Left lung (tissue), 10 donors: ENCODE measurements around the gene TUBGCP2. TPM values are rescaled to one million over a fixed set of nuclear protein-coding genes. Genes with fewer than 3 reads are reported as not detected.

Source experiments
- ATAC-seq: fragments of 200-7000 bp; cut with Tn5 transposase; one replicate; pipeline ENCODE4 v1.9.1; 2020; ENCODE audit warnings: moderate library complexity
- DNase-seq, 4 donors: peaks; one replicate each; pipeline ENCODE4 v3.0.0-alpha.2; 2013 to 2020
- H3K27ac ChIP-seq, 2 donors: fragments of 200-600 bp; sonication (generic) in 1 of 2; one replicate each; pipeline versions ENCODE4 v1.5.0 to v1.8.0; 2020 to 2021
- H3K27me3 ChIP-seq, 2 donors: fragments of 200-600 bp; sonication (generic) in 1 of 2; one replicate each; pipeline versions ENCODE4 v1.5.0 to v1.8.0; 2020 to 2021
- H3K36me3 ChIP-seq, 2 donors: fragments of 200-600 bp; sonication (generic) in 1 of 2; one replicate each; pipeline versions ENCODE4 v1.5.0 to v1.8.0; 2020 to 2021
- H3K4me1 ChIP-seq, 2 donors: fragments of 200-600 bp; one replicate each; pipeline ENCODE4 v1.8.0; 2021
- H3K4me3 ChIP-seq, 2 donors: fragments of 200-600 bp; sonication (generic) in 1 of 2; one replicate each; pipeline versions ENCODE4 v1.5.0 to v1.8.0; 2020 to 2021; ENCODE audit warnings: mild to moderate bottlenecking in 1 of 2
- H3K9me3 ChIP-seq, 2 donors: fragments of 200-600 bp; sonication (generic) in 1 of 2; one replicate each; pipeline versions ENCODE4 v1.5.0 to v1.8.0; 2020 to 2021
- CTCF ChIP-seq, 2 donors: fragments of 200-600 bp; sonication (generic) in 1 of 2; IDR thresholded peaks; one replicate each; pipeline versions ENCODE4 v1.5.0 to v1.8.0; 2021; ENCODE audit warnings: antibody characterized with exemption in 2 of 2
- intact Hi-C, 2 donors: fragments of 100-400 bp; cut with DNase I; formaldehyde crosslinking; loops; one replicate each; pipeline versions ENCODE4 v1.11.2 to v1.14.2; 2022
- polyA plus RNA-seq, 6 donors: library from polyadenylated mRNA; unstranded; fragments of 120-200 nt; gene quantifications; one replicate each; pipeline ENCODE4 v1.2.1, GENCODE V29; 2013; ENCODE audit not compliant: insufficient read length in 6 of 6
- total RNA-seq, 2 donors: library from RNA; stranded (reverse); fragmentation: NEBNext Ultra II Directional; extraction: Animal tissue kit (Norgen Biotek cat#: 25700); gene quantifications; one replicate each; pipeline ENCODE4 v1.2.1, GENCODE V29; 2021
- donor health status: DM: no; HTN: yes; CAD: no.
- donor health status: DM: no; HTN: no; CAD: no.

TUBGCP2 gene
- total and polyA plus RNA-seq, 8 donors, result 44.2 to 62.3 (median 52.1) TPM

DNA sequence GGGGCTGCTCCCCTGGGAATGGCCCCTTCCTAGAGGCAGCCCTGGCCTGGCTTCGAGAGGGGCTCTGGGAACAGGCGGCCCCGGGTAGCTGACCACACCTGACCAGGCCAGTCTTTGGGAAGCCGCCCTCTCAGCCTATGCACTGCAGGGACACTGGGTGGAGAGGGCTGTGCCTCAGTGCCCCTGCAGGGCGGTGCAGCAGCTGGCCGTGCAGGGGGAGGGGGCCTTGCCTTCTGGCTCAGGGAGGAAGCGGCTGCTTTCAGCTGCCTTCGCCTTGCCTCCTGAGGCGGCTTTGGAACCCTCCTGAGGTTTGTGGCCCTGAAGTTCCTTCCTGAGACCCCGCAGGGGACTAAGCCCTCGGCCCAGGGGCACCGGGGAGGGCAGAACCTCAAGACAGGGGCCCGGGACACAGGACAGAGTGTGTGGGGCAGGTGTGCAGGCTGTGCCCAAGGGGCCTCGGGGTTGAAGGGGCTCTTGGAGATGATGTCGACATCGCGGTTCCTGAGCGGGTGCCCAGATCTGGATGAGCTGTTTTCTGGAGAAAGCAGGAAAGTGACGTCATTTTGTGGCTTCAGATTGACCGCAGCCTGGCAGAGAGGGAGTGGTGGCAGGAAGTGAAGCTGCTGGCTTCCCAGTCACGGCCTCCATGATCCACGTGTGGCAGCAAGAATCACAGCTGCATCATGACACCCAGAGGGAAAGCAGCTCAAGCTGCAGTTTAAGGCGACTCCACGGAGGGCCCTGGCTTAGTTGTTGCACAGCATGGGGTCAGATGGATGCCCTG lies 49.7 kb downstream of the TUBGCP2 start:
- peak overlapping the region; percentile 84 to 93 for H3K27ac ChIP-seq

DNA sequence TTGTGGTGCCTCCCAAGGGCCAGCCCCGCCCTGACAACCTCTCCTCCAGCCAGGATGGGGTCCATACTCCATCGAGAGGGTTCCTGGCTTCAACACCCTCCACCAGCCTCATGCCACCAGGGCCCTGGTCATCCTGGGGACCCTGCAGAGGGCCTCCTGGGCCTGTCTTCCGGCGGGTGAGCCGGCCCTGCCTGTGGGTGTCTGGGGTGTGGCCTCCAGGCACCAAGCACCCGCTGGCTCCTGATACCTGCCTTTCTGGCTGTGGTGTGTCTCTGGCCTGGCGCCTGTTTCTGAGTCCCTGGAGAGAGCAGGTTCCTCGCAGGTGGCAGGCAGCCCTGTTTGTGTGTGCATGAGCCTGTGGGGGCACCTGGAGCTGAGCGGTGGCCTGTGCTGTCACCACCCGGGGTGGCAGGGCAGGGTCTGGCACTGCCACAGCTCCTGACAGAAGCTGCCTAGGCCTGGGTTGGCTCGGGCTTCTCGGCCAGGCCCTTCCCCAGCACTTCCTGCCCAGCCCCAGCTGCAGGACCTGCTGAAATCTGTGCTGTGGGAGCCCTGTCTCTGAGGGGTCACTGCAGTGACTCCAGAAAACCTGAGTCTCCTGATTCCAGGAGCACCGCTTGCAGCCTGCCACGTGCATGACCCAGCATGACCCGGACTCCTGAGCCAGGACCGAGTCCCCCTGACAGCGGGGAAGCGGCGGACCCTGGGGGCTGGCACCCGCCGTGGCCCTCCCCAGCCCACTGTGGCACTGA lies 50.4 kb downstream of the TUBGCP2 start:
- Histone ChIP-seq H3K4me3 (peak overlapping the region in 1 of 2 donors; percentile 10), H3K36me3 (peaks cover 0 to 8% of the 10 kb centered on the region in 2 donors), H3K27me3 (peaks cover 0 to 10% of the 10 kb centered on the region in 2 donors), H3K4me1 (peaks cover 31 to 57% of the 10 kb centered on the region in 2 donors), H3K27ac (peak overlapping the region; percentile 84 to 93), H3K9me3 (no peaks in the 10 kb centered on the region)
- intact Hi-C loops, result no loop called here
- ATAC-seq (peak; percentile 58), DNase-seq (peak in 2 of 4 donors; percentile 77 to 87)
- TF ChIP-seq CTCF (IDR thresholded peaks at IDR 0.05), result no peak

More for the DNA sequence above, 49.7 kb downstream of the TUBGCP2 start:
- Histone ChIP-seq H3K36me3 (peaks cover 0 to 8% of the 10 kb centered on the region in 2 donors), H3K9me3 (no peaks in the 10 kb centered on the region), H3K4me3 (peak overlapping the region in 1 of 2 donors; percentile 10), H3K4me1 (peaks cover 31 to 63% of the 10 kb centered on the region in 2 donors), H3K27me3 (peaks cover 0 to 4% of the 10 kb centered on the region in 2 donors)
- ATAC-seq (peak; percentile 43), DNase-seq (peak; percentile 46 to 94 (median 86))
- TF ChIP-seq CTCF (IDR thresholded peaks at IDR 0.05), result peak in 1 of 2 donors; percentile 5
- intact Hi-C loops, result no loop called here

GRCh38 chr10:133257489-133258065 lies 51.1 kb downstream of the TUBGCP2 start:
- Histone ChIP-seq H3K9me3 (no peaks in the 10 kb centered on the region), H3K36me3 (peaks cover 0 to 2% of the 10 kb centered on the region in 2 donors), H3K27ac (peak overlapping the region; percentile 84 to 93), H3K27me3 (peaks cover 0 to 10% of the 10 kb centered on the region in 2 donors), H3K4me1 (peaks cover 31 to 53% of the 10 kb centered on the region in 2 donors), H3K4me3 (peak overlapping the region in 1 of 2 donors; percentile 1)
- peak in 3 of 4 donors; percentile 33 to 95 (median 88) for DNase-seq
- peak; percentile 23 to 35 for TF ChIP-seq CTCF (IDR thresholded peaks at IDR 0.05)
- intact Hi-C loops, result no loop called here
- peak; percentile 58 for ATAC-seq

DNA sequence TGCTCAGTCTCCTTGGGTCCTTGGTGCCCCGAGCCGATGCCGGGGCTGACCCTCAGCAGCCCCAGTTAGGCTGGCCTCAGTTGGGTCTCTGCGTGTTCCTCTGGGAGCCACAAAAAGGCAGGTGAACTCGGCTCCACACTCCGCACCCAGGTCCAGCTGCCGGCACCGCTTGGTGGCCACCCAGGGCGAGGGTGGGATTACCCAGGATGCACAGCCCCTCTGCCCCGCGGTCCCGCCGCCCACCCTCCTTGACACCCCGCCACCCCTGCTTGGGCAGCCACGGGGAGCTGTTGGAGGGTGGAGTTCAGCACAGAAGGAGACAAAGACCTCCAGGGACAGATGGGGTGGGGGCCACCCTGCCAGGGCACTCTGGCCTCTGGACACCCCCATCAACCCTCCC lies 53.3 kb downstream of the TUBGCP2 start:
- DNase-seq, result no peak
- no peaks in the 10 kb centered on the region for H3K9me3 ChIP-seq

More for the DNA sequence above, 53.3 kb downstream of the TUBGCP2 start:
- no peak for TF ChIP-seq CTCF (IDR thresholded peaks at IDR 0.05)
- Histone ChIP-seq H3K4me3 (no peak overlapping the region), H3K27ac (no peak overlapping the region), H3K36me3 (no peaks in the 10 kb centered on the region), H3K27me3 (peaks cover 0 to 21% of the 10 kb centered on the region in 2 donors), H3K4me1 (peaks cover 25 to 36% of the 10 kb centered on the region in 2 donors)
- intact Hi-C loops, result no loop called here
- ATAC-seq, result no peak
